T-helper 2 cell treated with Interferon-gamma antibody and Interleukin-4, amounts not matched to agents 100 ng/mL and 5 ng/mL, for 36 hours (primary cell): Measurements from ENCODE around the gene C12orf76. TPM values are rescaled to one million over a fixed set of nuclear protein-coding genes. Genes with fewer than 3 reads are reported as not detected.
"Not testable (repeated sequence)": the region's sequence is repeated elsewhere in the genome, so short reads cannot be mapped to it uniquely, and the experiment has no call there.

ENCODE experiments used
- intact Hi-C: fragments of 100-400 bp; cut with micrococcal nuclease; formaldehyde crosslinking; loops from one replicate; pipeline ENCODE4 v1.15.1; 2023
- total RNA-seq: library from RNA; stranded (reverse); gene quantifications from 2 replicates; pipeline ENCODE4 v1.2.3, GENCODE V29; 2022

Gene C12orf76
- total RNA-seq, 1 donor from 2014 or later, result 22.8 TPM

DNA sequence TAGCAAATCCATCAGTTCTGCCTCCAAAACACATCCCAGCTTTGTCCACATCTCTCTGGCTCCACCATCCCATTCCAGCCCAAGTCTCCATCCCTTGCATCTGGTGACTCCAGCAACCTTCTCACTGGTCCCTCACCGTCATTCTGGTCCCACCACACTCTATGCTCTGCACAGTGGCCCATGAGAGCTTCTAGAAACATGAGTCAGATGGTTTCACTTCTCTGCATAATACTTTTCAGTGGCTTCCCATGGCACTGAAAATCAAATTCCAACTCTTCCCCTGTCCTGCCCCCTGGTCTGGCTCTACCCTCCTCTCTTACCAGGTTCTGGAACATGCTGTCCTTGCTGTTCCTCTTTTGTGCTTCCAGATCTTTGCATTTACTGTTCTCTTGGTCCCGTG lies 17.2 kb upstream of the C12orf76 start:
- intact Hi-C loops, result no loop called here

DNA sequence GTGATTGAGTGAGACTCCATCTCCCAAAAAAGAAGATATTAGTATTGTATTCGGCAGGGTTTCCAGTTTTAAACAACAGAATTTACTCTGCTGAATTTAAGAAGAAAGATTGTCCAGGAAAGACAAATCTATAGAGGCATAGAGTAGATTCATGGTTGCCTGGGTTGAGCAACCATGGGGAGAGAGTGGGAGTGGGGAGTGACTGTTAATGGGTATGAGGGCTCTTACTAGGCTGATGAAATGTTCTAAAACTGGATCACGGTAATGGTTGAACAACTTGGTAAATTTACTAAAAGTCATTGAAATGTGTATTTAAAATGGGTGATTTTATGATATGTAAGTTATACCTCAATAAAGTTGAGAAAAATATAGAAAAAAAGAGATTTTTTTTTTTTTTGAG lies 13.9 kb upstream of the C12orf76 start:
- intact Hi-C loops, result no loop called here

DNA sequence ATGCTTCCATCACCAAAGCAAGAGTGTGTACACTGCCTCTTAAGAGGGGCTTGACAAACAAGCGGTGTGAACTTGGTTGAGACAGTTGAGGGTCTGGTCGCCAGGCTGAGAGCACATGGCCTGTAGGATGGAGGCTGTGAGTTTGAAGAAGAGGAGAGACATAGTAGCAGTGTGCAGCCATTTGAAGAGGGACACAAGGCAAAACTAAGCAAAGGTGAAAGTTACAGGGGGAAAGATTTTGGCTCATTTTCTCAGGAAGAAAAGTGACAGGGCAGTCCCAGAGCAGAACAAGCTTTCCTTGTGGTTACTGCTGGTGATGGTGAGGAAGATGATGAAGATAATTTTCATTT lies 11.3 kb upstream of the C12orf76 start:
- intact Hi-C loops, result no loop called here

DNA sequence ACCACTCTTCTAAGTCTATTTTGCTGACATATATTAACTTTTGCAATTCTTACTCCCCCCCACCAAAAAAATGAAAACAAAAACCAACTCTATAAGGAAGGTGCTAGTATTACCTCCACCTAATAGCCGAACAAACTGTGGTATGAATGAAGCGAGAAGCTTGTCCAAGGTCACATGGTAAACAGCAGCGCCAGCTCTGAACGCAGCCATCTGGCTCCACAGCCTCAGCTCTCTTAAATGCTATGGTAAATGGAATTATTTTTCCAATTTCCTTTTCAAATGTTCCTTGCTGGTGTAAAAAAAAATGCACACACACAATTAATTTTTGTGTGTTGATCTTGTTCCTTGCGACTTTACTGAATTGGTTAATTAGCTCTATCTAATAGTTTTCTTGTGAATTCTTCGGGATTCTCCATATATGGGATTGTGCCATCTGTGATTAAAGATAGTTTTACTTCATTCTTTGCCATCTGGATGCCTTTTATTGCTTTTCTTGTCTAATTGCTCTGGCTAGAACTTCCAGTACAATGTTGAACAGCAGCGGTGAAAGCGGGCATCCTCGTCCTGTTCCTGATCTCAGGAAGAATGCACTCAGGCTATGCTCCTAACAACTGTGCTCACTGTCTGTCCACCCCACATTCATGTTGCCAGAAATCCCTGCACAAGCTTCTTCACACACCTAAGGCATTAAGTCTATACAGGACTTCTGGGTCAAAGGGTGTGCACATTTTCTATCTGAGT lies 10.7 kb upstream of the C12orf76 start:
- intact Hi-C loops, result no loop called here

DNA sequence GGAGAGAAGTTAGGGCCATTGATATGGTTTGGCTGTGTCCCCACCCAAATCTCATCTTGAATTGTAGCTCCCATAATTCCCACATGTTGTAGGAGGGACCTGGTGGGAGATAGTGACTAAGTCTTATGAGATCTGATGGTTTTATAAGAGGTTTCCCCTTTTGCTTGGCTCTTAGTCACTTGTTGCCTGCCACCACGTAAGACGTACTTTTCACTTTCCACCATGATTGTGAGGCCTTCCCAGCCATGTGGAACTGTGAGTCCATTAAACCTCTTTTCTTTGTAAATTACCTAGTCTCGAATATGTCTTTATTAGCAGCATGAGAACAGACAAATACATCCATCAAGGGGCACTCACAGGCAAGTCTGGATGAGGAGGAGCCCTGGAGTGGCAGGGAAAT lies 8.3 kb upstream of the C12orf76 start:
- intact Hi-C loops, result not testable (repeated sequence)

DNA sequence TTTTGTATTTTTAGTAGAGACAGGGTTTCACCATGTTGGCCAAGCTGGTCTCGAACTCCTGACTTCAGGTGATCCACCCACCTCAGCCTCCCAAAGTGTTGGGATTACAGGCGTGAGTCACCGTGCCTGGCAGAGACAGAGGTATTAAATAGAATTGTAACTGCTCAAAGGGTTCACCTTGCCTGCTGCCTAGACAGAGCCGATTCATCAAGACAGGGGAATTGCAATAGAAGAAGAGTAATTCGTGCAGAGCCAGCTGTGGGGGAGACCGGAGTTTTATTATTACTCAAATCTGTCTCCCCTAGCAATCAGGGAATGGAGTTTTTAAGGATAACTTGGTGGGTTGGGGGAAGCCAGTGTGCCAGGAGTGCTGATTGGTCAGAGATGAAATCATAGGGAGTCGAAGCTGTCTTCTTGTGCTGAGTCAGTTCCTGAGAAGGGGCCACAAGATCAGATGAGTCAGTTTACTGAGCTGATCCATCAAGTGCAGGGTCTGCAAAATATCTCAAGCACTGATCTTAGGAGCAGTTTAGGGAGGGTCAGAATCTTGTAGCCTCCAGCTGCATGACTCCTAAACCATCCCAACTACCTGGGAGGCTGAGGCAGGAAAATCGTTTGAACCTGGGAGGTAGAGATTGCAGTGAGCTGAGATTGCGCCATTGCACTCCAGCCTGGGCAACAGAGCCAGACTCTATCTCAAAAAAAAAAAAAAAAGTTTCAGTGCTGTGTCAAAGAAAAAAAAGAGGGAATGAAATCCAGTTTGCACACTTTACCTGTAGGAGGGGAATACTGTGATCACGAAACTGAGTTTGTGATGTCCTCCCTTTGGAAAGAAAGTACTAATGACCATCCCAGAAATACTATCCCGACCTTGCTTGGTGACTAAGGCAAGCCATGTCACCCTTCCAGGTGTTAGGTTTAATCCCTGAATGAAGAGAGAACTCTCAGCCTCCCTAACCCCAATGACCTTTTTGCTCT lies 7.3 kb upstream of the C12orf76 start:
- intact Hi-C loops, result not testable (repeated sequence)

DNA sequence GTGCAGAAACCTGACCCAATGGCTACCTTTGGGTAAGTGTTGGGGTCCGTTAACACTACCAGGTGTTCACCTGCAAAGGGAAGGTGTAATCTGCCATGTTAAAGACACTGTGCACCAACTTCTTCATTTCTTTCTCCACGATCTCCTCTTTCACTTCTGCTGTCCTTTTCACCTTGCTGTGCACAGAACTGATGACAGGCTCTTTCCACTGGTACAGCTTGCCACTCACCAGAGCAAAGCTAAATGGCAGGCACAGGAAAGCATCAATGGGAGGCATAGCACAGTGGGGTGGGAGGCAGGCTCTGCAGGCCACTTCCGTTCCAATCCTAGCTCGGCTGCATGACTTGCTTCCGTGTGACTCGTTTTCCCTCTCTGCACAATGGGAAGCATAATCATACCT lies 2.6 kb upstream of the C12orf76 start:
- intact Hi-C loops, result no loop called here

DNA sequence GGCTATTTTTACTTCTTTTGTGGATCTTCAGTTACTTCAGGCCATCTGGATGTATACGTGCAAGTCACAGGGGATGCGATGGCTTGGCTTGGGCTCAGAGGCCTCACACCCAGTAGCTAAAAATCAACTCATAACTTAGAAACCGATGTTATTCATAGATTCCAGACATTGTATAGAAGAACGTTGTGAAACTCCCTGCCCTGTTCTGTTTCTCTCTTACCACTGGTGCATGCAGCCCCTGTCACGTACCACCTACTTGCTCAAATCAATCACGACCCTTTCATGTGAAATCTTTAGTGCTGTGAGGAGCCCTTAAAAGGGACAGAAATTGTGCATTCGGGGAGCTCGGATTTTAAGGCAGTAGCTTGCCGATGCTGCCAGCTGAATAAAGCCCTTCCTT lies 1.3 kb upstream of the C12orf76 start:
- intact Hi-C loops, result loop anchor here (2.0 kb wide), 2 partner anchors 55 to 337 kb away; partner anchors contain the start of gene FAM222A

DNA sequence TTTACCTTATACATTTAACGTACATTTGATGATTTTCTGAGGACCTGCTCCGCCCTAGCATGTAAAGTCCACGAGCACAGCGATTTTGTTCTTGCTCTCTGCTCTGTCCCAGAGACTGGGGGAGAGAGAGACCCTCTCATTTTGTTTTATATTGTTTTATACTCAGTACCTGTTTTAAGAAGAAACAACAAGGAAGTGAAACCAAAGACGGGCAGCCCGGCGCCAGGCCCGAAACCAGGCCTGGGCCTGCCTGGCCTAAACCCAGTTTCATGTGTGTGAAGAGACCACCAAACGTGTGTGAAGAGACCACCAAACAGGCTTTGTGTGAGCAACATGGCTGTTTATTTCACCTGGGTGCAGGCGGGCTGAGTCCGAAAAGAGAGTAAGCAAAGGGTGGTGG lies 712 bp upstream of the C12orf76 start:
- intact Hi-C loops, result loop anchor here (2.0 kb wide), 2 partner anchors 54 to 336 kb away; partner anchors contain the start of gene FAM222A

DNA sequence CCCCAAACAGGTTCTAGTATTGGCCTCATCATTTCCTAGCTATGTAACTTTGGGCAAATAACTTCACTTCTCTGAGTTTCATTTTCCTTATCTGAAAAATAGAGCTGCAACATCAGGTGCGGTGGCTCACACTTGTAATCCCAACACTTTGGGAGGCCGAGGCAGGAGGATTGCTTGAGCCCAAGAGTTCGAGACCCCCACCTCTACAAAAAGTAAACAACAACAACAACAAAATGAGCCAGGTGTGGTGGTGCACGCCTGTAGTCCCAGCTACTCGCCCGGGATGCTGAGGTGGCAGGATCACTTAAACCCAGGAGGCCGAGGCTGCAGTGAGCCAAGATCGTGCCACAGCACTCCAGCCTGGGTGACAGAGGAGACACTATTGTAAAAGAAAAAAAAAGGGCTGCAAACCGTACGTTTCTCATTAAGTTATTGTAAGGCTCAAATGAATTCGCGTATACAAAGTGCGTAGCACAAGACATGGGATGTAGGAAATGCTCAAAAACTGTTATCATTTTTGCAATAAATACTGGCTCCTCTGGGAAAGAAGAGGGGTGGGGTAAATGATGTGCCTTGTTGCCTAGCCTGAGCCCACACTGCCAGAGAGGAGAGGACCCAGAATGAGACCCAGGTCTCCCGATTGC lies 903 bp downstream of the C12orf76 start:
- intact Hi-C loops, result no loop called here

DNA sequence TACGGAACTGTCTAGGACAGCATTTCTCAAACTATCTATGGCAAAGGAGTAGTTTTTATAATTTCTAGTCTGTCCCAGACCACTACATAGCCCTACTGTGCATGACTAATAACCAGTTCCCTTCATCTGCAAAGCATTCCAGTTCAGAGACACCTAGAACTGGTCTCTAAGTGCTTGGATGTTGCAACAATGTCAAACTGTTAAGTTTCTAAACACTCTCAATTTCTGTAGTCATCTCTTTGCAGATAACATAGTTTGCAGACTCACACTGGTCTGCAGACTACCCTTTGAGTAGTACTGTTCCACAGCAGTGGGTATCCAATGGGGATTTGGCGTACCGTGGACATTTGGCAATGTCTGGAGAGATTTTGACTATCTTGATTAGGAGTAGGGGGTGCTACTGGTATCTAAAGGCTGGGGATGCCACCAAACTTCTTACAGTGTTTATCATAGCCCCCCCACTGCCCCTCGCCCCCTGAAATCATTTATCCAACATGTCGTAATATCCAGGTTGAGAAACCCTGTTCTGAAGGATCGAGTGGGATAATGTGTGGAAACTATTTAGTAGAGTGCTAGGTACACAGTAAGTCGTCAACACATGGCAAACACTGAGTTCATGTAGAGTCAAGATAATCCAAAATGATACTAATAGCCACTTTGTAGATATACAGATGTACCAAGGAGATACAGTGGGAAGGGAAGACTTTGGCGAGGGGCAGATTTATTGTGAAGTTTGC lies 1.7 kb downstream of the C12orf76 start:
- intact Hi-C loops, result no loop called here

DNA sequence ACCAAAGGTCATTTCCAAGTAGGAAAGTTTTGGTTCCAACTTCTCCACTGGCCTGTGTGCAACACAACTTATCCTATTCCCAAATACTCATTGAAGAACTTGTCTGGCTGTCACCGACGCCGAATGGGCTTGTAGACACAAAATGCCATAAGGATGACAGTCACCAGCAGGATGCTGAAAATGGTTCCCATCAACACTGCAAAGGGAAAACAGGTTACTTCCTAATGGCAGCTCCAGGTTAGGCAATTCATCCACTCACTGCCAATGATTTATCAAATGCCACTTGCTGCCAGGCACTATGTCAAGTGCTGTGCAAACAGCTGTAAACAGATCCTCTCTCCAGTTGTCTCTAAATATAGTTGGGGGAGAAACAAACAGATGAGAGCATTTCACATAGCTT lies 6.1 kb downstream of the C12orf76 start:
- intact Hi-C loops, result no loop called here

DNA sequence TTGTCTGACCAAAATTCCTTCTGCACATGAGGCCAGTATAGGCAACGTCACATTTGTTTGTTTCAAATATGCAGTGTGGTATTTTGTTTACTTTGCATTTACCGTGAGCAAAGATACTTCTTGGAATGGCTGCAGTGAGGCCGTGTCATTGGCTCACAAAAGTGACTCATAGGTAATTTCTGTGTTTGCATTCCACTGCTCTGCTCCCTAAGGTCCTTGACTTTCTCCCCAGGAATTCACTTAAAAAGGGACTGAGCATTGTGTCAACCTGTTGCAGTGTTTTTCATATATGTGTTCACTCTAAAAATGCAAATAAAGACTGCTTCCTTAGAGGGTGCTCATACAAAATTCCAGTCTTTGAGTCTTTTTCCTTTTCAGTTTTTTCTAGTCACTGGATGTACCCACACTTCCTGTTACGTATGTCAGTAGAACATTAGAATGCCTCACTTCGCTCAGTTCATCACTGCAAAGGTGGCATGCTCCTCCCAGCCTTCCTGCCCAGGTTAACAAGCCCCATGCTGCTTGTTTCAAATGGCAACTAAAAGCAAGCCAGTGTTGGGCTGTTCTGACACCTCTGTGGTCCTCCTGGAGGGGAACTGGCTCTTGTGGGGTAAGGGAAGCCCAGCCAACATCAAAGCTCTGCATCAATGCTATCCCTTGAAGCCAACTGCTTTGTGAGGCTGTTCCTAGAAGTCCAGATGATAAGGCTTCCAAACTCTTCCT lies 9.1 kb downstream of the C12orf76 start:
- intact Hi-C loops, result loop anchor here (2.0 kb wide), 1 partner anchor 38 kb away; no protein-coding TSS in a partner anchor

DNA sequence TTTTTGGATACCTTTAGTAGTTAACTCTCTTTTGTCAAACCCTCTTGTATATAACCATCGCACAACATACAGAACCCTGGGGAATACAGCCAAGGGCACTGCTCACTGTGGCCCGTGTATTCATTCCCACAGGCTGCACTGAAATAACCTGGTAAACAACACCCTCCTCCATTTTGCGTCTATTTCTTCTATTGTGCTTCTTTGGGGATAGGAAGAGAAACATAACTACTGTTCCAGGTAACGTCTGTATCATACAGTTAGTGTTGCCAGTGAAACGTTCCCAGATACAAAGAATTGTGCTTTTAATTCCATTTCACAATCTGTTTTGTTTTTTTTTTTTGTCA lies 9.6 kb downstream of the C12orf76 start:
- intact Hi-C loops, result loop anchor here (2.0 kb wide), 1 partner anchor 38 kb away; no protein-coding TSS in a partner anchor

DNA sequence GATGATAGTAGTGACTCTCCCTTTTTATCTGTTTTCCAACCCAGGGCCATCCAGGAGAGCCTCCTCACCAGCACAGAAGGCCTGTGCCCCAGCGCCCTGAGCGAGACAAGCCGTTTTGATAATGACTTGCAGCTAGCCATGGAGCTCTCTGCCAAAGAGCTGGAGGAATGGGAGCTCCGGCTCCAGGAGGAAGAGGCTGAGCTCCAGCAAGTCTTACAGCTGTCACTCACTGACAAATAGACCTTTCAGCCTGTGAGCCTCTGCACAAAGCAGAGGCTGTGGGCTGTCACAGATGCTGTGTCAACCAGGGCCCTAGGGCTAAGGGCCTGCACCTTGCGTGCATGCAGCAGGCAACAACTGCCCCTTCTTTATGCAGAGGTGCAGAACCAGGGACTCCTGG lies 11.0 kb downstream of the C12orf76 start:
- intact Hi-C loops, result no loop called here

DNA sequence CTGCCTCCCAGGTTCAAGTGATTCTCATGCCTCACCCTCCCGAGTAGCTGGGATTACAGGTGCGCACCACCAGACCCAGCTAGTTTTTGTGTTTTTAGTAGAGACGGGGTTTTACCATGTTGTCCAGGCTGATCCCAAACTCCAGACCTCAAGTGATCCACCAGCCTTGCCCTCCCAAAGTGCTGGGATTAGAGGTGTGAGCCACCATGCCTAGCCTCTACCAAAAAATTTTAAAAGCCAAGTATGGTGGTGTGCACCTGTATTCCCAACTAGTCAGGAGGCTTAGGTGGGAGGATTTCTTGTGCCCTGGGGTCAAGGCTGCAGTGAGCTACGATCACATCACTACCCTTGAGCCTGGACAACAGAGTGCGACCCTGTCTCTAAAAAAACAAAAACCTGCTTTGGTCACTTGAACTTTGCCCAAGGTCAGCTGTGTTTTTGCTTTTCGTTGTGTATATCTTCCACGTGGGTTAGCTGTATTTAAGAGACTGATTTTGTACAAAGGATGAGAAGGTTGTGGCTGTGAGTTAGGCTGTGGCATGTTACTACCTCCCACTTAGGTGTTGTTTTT lies 12.7 kb downstream of the C12orf76 start:
- intact Hi-C loops, result no loop called here

DNA sequence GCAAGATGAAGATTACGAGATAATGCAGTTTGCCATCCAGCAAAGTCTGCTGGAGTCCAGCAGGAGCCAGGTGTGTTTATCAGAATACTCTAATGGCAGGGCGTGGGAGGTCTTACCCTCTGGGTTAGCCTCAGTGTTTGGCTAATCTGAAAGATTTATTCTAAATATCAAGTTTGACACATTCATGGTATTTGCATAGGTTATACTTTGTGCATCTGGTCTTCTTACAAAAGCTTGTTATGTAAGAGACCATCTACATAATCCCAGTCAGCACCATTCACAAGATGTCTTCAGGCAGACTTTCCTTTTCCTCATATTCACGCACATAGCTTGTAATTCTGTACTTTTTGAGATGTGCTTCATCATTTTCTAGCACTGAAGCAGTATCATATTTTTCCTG lies 14.4 kb downstream of the C12orf76 start:
- intact Hi-C loops, result no loop called here

DNA sequence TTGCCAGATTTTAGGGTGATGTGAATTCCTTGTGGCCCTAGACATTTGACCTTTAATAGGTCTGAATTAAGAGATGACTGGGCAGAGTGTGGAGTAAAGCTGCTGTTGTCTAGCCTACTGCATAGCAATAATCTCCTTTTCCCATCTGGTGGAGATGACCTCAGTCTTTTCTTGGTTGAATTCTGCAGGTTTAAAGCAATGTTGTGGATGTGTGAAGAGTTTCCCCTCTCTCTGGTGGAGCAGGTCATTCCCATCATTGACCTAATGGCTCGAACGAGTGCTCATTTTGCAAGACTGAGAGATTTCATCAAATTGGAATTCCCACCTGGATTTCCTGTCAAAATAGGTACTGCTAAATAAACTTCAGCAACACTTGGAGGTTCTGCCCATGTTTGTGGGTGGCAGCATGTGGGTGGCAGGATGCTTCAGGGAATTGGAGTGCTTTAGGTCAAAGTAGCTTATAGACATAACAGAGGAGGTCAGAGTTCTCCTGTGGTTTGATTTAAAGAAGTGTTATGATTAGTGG lies 19.0 kb downstream of the C12orf76 start:
- intact Hi-C loops, result no loop called here

DNA sequence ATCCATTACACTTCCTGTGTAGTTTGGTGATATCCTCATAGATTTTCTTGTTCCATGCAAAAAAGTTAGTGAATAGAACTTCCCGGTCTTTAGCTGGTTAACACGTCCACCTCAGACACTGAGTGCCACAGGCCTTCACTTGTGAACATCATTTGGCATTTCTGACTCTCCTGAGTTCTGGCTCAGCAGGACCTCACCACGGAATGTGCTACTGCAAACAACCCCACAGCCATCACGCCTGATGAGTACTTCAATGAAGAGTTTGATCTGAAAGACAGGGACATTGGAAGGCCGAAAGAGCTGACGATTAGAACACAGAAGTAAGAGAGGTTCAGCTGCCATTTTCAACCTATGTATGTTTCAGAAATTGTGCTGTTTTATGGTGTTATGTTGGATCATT lies 20.0 kb downstream of the C12orf76 start:
- intact Hi-C loops, result no loop called here

DNA sequence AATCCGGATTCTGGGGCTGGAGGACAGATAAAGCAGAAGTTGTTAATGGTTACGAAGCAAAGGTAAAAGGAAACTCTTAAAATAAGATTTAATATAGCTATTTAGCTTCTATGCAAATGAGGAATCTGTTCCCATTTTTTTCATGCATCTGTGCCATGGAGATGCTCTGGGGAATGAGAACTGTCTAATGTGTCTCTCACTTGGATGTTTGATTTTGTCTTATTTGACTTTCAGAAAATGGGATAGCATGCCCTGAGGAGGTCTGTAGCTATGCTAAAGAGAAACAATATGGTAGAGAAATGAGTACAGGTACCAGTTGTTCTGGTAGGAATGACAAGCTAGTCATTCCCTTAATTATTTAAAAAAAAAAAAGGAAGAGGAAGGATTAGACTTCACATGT lies 24.3 kb downstream of the C12orf76 start:
- intact Hi-C loops, result no loop called here
